Activated T-cell treated with anti-CD3 and anti-CD28 coated beads, Interleukin-2, amount 50 U/mL, for 4 hours (primary cell): ENCODE results near the gene GSTM1. TPM values are rescaled to one million over a fixed set of nuclear protein-coding genes. Genes with fewer than 3 reads are reported as not detected.

Experiments
- ATAC-seq, 2 donors: fragments of 200-7000 bp; cut with Tn5 transposase; one replicate each; pipeline ENCODE4 v1.10.0; 2021
- DNase-seq: peaks from one replicate; pipeline ENCODE4 v3.0.0-alpha.2; 2020
- H3K27me3 Mint-ChIP-seq: one replicate; pipeline ENCODE4 v1.8.0; 2021; ENCODE audit warnings: low read depth, mixed read lengths
- H3K36me3 Mint-ChIP-seq: one replicate; pipeline ENCODE4 v1.8.0; 2022; ENCODE audit warnings: mixed read lengths; ENCODE audit not compliant: insufficient read depth
- H3K4me1 Mint-ChIP-seq: one replicate; pipeline ENCODE4 v1.8.0; 2021; ENCODE audit warnings: low read depth, mixed read lengths
- H3K4me3 Mint-ChIP-seq: one replicate; pipeline ENCODE4 v1.8.0; 2021; ENCODE audit warnings: mild to moderate bottlenecking, moderate library complexity, mixed read lengths
- H3K9me3 Mint-ChIP-seq: one replicate; pipeline ENCODE4 v1.8.0; 2021; ENCODE audit warnings: mixed read lengths
- total RNA-seq, 3 donors: library from RNA; stranded (reverse); gene quantifications; one replicate each; pipeline ENCODE4 v1.2.1, GENCODE V29; 2021

The GSTM1 gene
- total RNA-seq, 3 donors from 2014 or later, result 30.4 to 60.0 TPM; not detected in 1

GRCh38 chr1:109719337-109719837 lies 31.8 kb downstream of the GSTM1 start:
- Mint-ChIP-seq H3K4me1 (no peaks in the 10 kb centered on the region), H3K9me3 (no peaks in the 10 kb centered on the region), H3K27me3 (peaks cover 8% of the 10 kb centered on the region), H3K36me3 (no peaks in the 10 kb centered on the region), H3K4me3 (no peak overlapping the region)
- DNase-seq (no peak), ATAC-seq (no peak)

- Mint-ChIP-seq H3K4me1 (no peaks in the 10 kb centered on the region), H3K4me3 (no peak overlapping the region), H3K9me3 (no peaks in the 10 kb centered on the region), H3K27me3 (peaks cover 7% of the 10 kb centered on the region), H3K36me3 (no peaks in the 10 kb centered on the region)
- DNase-seq (no peak), ATAC-seq (no peak)
These were observed 33.4 kb downstream of the GSTM1 start for GRCh38 chr1:109721042-109721441.

DNA sequence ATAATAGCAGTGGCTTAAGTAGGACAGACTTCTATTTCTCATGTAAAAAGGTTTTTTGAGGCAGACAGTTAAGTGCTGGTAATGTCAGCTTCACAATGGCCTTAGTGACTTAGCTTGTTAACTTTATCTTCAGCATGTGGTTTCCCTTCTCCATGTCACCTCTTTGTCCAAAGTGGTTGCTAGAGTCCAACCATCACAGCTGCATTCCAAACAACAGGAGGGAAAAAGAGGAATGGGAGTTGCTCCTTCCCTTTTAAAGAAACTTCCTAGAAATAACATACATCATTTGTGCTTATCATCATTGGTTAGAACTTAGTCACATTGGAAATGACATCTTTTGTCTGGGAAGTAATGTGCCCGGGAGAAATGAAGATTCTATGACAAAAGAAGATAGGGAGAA lies 34.4 kb downstream of the GSTM1 start:
- H3K4me3 Mint-ChIP-seq, result no peak overlapping the region
- no peaks in the 10 kb centered on the region for H3K4me1 Mint-ChIP-seq
- peaks cover 5% of the 10 kb centered on the region for H3K27me3 Mint-ChIP-seq
- H3K9me3 Mint-ChIP-seq, result no peaks in the 10 kb centered on the region
- ATAC-seq (no peak), DNase-seq (no peak)
- no peaks in the 10 kb centered on the region for H3K36me3 Mint-ChIP-seq

DNA sequence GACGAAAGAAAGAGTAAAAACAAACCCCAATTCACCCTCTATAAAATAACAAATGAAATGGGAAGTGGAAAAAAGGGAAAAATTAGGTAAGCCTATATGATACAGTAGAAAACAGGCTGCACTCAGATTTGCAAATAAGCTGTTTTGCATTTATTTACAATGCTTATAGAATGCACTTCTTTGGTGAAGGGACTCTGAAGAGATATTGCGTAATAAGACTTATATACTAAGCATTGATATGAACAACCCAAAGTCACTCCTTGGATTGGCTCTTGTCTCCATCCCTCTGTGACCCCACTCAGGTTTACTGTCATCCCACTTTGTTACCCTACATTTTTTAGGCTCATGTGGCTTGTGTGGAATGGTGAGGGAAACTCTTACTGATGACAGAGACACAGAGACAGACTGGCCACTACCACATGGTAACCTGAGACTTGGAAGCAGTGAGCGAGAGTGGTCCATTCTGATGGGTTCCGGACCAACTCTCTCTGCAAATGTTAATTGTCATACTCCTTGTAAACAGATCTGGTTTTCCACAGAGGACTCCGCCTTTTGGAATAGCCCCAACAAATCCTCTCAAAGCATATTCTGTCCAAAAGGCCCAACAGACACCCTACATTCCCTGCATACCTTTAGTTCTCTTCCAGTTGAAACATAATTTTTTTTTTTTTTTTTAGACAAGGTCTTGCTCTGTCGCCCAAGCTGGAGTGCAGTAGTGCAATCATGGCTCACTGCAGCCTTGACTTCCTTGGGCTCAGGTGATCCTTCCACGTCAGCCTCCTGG lies 35.5 kb downstream of the GSTM1 start:
- Mint-ChIP-seq H3K4me1 (no peaks in the 10 kb centered on the region), H3K4me3 (no peak overlapping the region), H3K9me3 (no peaks in the 10 kb centered on the region), H3K36me3 (no peaks in the 10 kb centered on the region), H3K27me3 (peaks cover 3% of the 10 kb centered on the region)
- no peak for ATAC-seq
- DNase-seq, result no peak

DNA sequence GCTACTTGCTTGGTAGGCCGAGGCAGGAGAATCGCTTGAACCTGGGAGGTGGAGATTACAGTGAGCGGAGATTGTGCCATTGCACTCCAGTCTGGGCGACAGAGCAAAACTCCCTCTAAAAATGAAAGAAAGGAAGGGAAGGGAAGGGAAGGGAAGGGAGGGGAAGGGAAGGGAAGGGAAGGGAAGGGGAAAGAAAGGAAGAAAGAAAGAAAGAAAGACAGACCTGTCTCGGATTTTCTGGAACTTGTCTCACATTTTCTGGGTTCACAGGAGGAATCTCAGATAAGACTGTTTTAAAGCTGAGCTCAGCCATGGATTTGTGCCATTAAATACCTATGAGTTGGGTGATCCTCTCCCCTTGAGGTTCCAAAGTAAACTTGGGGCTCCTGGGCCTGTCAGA lies 37.3 kb downstream of the GSTM1 start:
- no peak for DNase-seq
- H3K9me3 Mint-ChIP-seq, result no peaks in the 10 kb centered on the region
- H3K27me3 Mint-ChIP-seq, result peaks cover 6% of the 10 kb centered on the region
- H3K4me1 Mint-ChIP-seq, result no peaks in the 10 kb centered on the region
- no peaks in the 10 kb centered on the region for H3K36me3 Mint-ChIP-seq
- no peak overlapping the region for H3K4me3 Mint-ChIP-seq
- no peak for ATAC-seq

DNA sequence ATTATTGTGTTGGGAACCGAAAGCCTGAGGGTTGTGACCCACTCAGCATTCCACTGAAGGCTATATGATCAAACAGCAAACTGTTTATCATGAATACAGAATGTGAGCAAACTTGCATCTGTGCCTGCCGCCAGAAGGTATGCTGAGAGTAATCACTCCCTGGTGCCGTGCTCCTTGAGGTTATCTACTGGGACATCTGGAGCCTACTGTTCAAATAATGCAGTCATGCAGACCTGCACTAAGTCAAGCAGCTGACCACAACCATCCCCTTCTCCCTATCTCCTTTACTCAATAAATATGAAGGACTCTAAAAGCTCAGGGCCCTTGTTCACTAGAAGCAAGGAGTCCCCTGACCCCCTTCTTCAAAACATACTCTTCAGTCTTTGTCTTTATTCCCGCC lies 37.9 kb downstream of the GSTM1 start:
- Mint-ChIP-seq H3K36me3 (no peaks in the 10 kb centered on the region), H3K4me3 (no peak overlapping the region), H3K4me1 (no peaks in the 10 kb centered on the region), H3K27me3 (peaks cover 6% of the 10 kb centered on the region), H3K9me3 (no peaks in the 10 kb centered on the region)
- DNase-seq, result no peak
- ATAC-seq, result no peak

- H3K27me3 Mint-ChIP-seq, result peaks cover 6% of the 10 kb centered on the region
- ATAC-seq, result no peak
These were observed 38.4 kb downstream of the GSTM1 start for GRCh38 chr1:109726007-109726406.

GRCh38 chr1:109726728-109727373 lies 39.2 kb downstream of the GSTM1 start:
- DNase-seq (no peak), ATAC-seq (no peak)
- Mint-ChIP-seq H3K4me3 (no peak overlapping the region), H3K36me3 (no peaks in the 10 kb centered on the region), H3K4me1 (no peaks in the 10 kb centered on the region), H3K9me3 (no peaks in the 10 kb centered on the region), H3K27me3 (peaks cover 6% of the 10 kb centered on the region)

More at GRCh38 chr1:109726007-109726406, 38.4 kb downstream of the GSTM1 start:
- H3K36me3 Mint-ChIP-seq, result no peaks in the 10 kb centered on the region
- no peak for DNase-seq
- no peaks in the 10 kb centered on the region for H3K9me3 Mint-ChIP-seq
- no peak overlapping the region for H3K4me3 Mint-ChIP-seq
- no peaks in the 10 kb centered on the region for H3K4me1 Mint-ChIP-seq

DNA sequence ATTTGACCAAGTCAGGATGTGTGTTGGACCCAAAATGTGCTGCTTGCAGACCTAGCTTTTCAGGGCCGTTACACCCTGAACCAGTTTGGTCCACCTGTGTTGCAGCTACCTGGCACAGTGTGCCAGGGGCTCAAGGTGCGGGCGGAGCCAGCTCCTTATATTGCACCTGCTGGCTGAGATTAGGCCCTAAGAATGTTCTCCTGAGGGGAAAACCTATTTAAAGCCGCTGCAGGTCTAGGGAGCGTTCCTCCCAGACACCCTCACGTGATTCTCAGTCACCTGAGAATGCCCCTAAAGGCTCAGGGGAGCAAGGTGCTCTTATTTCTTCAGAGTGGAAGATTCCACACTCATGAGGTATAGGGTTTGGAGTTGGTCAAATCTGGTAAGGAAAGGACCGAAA lies 41.3 kb downstream of the GSTM1 start:
- DNase-seq, result no peak
- Mint-ChIP-seq H3K36me3 (no peaks in the 10 kb centered on the region), H3K27me3 (peaks cover 6% of the 10 kb centered on the region), H3K4me1 (no peaks in the 10 kb centered on the region), H3K9me3 (no peaks in the 10 kb centered on the region), H3K4me3 (no peak overlapping the region)
- ATAC-seq, result no peak

DNA sequence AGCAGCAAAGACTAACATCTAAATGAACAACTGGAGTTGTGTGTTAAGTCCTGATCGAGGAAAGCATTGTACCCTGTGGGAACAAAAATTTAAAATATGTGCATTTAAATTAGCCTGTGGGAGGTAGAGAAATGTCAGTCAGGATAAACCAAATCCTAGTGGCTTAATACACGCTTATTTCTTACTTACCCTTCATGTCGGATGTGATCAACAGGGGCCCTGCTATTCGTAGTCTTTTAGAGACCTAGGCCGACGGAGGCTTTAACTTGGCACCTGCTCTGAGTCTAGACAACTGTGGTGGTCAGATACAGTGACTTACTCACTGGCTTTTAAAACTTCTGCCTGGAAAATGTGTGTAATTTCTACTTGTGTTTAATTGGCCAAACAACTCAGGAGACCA lies 43.0 kb downstream of the GSTM1 start:
- no peaks in the 10 kb centered on the region for H3K9me3 Mint-ChIP-seq
- no peaks in the 10 kb centered on the region for H3K36me3 Mint-ChIP-seq
- peaks cover 8% of the 10 kb centered on the region for H3K27me3 Mint-ChIP-seq
- H3K4me3 Mint-ChIP-seq, result no peak overlapping the region
- no peaks in the 10 kb centered on the region for H3K4me1 Mint-ChIP-seq
- DNase-seq (no peak), ATAC-seq (no peak)

- peaks cover 4% of the 10 kb centered on the region for H3K36me3 Mint-ChIP-seq
- peaks cover 11% of the 10 kb centered on the region for H3K27me3 Mint-ChIP-seq
- no peak overlapping the region for H3K4me3 Mint-ChIP-seq
- ATAC-seq (no peak), DNase-seq (no peak)
- no peaks in the 10 kb centered on the region for H3K4me1 Mint-ChIP-seq
- no peaks in the 10 kb centered on the region for H3K9me3 Mint-ChIP-seq
These were observed 44.8 kb downstream of the GSTM1 start for GRCh38 chr1:109732390-109732881.

- peaks cover 4% of the 10 kb centered on the region for H3K36me3 Mint-ChIP-seq
- peaks cover 12% of the 10 kb centered on the region for H3K27me3 Mint-ChIP-seq
- DNase-seq, result no peak
- no peak for ATAC-seq
- H3K4me3 Mint-ChIP-seq, result no peak overlapping the region
- no peaks in the 10 kb centered on the region for H3K4me1 Mint-ChIP-seq
- H3K9me3 Mint-ChIP-seq, result no peaks in the 10 kb centered on the region
These were observed 45.7 kb downstream of the GSTM1 start for GRCh38 chr1:109733236-109733870.

GRCh38 chr1:109739738-109740614 lies 52.4 kb downstream of the GSTM1 start:
- peak overlapping the region; percentile 83 for H3K4me3 Mint-ChIP-seq
- peaks cover 19% of the 10 kb centered on the region for H3K27me3 Mint-ChIP-seq
- ATAC-seq, result peak; percentile 96
- DNase-seq, result peak; percentile 88
- H3K9me3 Mint-ChIP-seq, result no peaks in the 10 kb centered on the region
- H3K36me3 Mint-ChIP-seq, result peaks cover 4% of the 10 kb centered on the region
- peaks cover 11% of the 10 kb centered on the region for H3K4me1 Mint-ChIP-seq
